ENCODE data around the gene RPL12. TPM values are rescaled to one million over a fixed set of nuclear protein-coding genes. Genes with fewer than 3 reads are reported as not detected.

Gene RPL12
- total RNA-seq, 1 donor from 2014 or later, result 4,885 TPM

DNA sequence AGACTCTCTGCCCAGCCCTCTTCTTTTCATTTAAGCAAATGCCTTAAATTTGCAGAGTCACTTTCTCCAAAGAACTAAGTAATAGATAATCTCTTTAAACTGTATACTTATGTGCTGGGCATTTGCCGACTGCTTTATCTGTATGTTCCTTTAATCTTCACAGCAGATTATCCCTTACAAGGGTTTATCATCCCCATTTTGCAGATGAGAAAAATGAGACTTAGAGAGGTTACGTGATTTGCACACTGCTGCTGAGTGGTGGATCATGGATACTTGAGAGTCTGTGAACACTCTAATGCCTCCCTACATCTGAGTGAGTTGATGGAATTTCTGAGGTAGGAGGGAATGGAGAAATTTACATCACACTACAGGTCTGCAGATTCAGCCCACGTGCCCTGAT is 22.9 kb downstream of the RPL12 start:
- TF ChIP-seq CTCF (IDR thresholded peaks at IDR 0.05; ENCODE audit: insufficient read depth, low read length, poor library complexity, severe bottlenecking), result no peak
- no peak for DNase-seq (ENCODE audit: low read depth)
- no peaks in the 10 kb centered on the region for H3K36me3 ChIP-seq (ENCODE audit: control insufficient read depth, insufficient read depth, low read length)

DNA sequence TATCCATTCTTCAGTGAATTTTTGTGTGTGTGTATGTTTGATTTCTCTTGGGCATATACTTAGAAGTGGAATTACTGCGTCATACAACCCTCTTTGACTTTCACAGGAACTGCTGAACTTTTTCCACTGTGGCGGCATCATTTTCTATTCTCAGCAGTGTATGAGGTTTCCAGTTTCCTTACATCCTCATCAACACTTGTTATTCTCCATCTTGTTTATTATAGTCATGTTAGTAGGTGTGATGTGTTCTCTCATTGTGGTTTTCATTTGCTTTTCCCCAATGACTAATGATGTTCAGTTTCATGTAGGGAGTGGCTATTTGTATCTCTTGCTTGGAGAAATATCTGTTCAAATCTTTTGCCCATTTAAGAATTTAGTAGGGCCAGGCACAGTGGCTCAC is 24.4 kb downstream of the RPL12 start:
- H3K36me3 ChIP-seq (ENCODE audit: control insufficient read depth, insufficient read depth, low read length), result no peaks in the 10 kb centered on the region
- H3K4me3 ChIP-seq (ENCODE audit: low read depth, low read length), result no peak overlapping the region
- no peak for DNase-seq (ENCODE audit: low read depth)

More for the DNA sequence above, 22.9 kb downstream of the RPL12 start:
- Histone ChIP-seq H3K27me3 (ENCODE audit: control insufficient read depth, insufficient read depth, low read length) (no peaks in the 10 kb centered on the region), H3K4me3 (ENCODE audit: low read depth, low read length) (no peak overlapping the region)

GRCh38 chr9:127424676-127424999 is 26.6 kb downstream of the RPL12 start:
- no peak for TF ChIP-seq CTCF (IDR thresholded peaks at IDR 0.05; ENCODE audit: insufficient read depth, low read length, poor library complexity, severe bottlenecking)
- H3K27me3 ChIP-seq (ENCODE audit: control insufficient read depth, insufficient read depth, low read length), result no peaks in the 10 kb centered on the region
- peak overlapping the region; percentile 90 for H3K4me3 ChIP-seq (ENCODE audit: low read depth, low read length)
- no peaks in the 10 kb centered on the region for H3K36me3 ChIP-seq (ENCODE audit: control insufficient read depth, insufficient read depth, low read length)
- DNase-seq (ENCODE audit: low read depth), result no peak

More for the DNA sequence above, 24.4 kb downstream of the RPL12 start:
- H3K27me3 ChIP-seq (ENCODE audit: control insufficient read depth, insufficient read depth, low read length), result no peaks in the 10 kb centered on the region
- no peak for TF ChIP-seq CTCF (IDR thresholded peaks at IDR 0.05; ENCODE audit: insufficient read depth, low read length, poor library complexity, severe bottlenecking)

- Histone ChIP-seq H3K27me3 (ENCODE audit: control insufficient read depth, insufficient read depth, low read length) (no peaks in the 10 kb centered on the region), H3K36me3 (ENCODE audit: control insufficient read depth, insufficient read depth, low read length) (no peaks in the 10 kb centered on the region), H3K4me3 (ENCODE audit: low read depth, low read length) (peak within 1 kb of the TSS; percentile 90)
- no peak for TF ChIP-seq CTCF (IDR thresholded peaks at IDR 0.05; ENCODE audit: insufficient read depth, low read length, poor library complexity, severe bottlenecking)
- peak; percentile 69 for DNase-seq (ENCODE audit: low read depth)
Measured at GRCh38 chr9:127423934-127424675, 27.1 kb downstream of the RPL12 start, which contains the start of gene ZNF79. Gene ZNF79 (plus strand): TSS chr9:127424382. CDS start chr9:127424788, 406 bp downstream.

GRCh38 chr9:127423476-127423933 is 27.7 kb downstream of the RPL12 start:
- H3K36me3 ChIP-seq (ENCODE audit: control insufficient read depth, insufficient read depth, low read length), result no peaks in the 10 kb centered on the region
- H3K4me3 ChIP-seq (ENCODE audit: low read depth, low read length), result peak overlapping the region; percentile 90
- TF ChIP-seq CTCF (IDR thresholded peaks at IDR 0.05; ENCODE audit: insufficient read depth, low read length, poor library complexity, severe bottlenecking), result no peak
- no peak for DNase-seq (ENCODE audit: low read depth)
- H3K27me3 ChIP-seq (ENCODE audit: control insufficient read depth, insufficient read depth, low read length), result no peaks in the 10 kb centered on the region

DNA sequence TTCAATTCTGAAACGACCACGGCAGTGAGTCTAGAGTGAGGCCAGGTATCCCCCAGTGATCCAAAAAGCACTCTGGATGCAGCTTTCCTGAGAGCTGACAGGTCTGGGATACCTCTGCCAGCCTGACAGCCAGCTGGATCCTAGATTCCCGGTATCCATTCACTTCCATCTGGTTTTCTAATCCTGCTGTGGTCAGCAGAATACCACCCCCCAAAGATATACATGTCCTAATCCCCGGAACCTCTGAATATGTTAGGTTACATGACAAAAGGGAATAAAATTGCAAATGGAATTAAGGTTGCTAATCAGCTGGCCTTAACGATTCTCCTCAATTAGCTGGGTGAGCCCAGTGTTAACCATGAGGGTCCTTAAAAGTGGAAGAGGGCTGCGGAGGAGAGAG is 28.4 kb downstream of the RPL12 start:
- Histone ChIP-seq H3K36me3 (ENCODE audit: control insufficient read depth, insufficient read depth, low read length) (no peaks in the 10 kb centered on the region), H3K27me3 (ENCODE audit: control insufficient read depth, insufficient read depth, low read length) (no peaks in the 10 kb centered on the region), H3K4me3 (ENCODE audit: low read depth, low read length) (peak overlapping the region; percentile 90)
- DNase-seq (ENCODE audit: low read depth), result no peak
- no peak for TF ChIP-seq CTCF (IDR thresholded peaks at IDR 0.05; ENCODE audit: insufficient read depth, low read length, poor library complexity, severe bottlenecking)
